Nephron progenitor cell (in vitro differentiated cells): Measurements from ENCODE around the gene RPL18.
"Not testable (repeated sequence)": the region's sequence is repeated elsewhere in the genome, so short reads cannot be mapped to it uniquely, and the experiment has no call there.

ENCODE experiments used
- DNase-seq: peaks from one replicate; pipeline ENCODE4 v3.0.0; 2021
- H3K27ac Mint-ChIP-seq: 2 replicates; pipeline ENCODE4 v1.8.0; 2021; ENCODE audit warnings: mild to moderate bottlenecking, moderate library complexity, mixed read lengths
- H3K27me3 Mint-ChIP-seq: 2 replicates; pipeline ENCODE4 v1.8.0; 2021; ENCODE audit warnings: mild to moderate bottlenecking, low read depth, mixed read lengths; ENCODE audit not compliant: poor library complexity
- H3K36me3 Mint-ChIP-seq: 2 replicates; pipeline ENCODE4 v1.8.0; 2021; ENCODE audit warnings: low read depth, mixed read lengths
- H3K4me1 Mint-ChIP-seq: 2 replicates; pipeline ENCODE4 v1.8.0; 2021; ENCODE audit warnings: mixed read lengths
- H3K4me3 Mint-ChIP-seq: 2 replicates; pipeline ENCODE4 v1.8.0; 2021; ENCODE audit warnings: mild to moderate bottlenecking, moderate library complexity, mixed read lengths
- H3K9me3 Mint-ChIP-seq: 2 replicates; pipeline ENCODE4 v1.8.0; 2021; ENCODE audit warnings: mild to moderate bottlenecking, moderate library complexity, mixed read lengths
- TF ChIP-seq, protein P1 (sequence below): fragments of 200-600 bp; sonication (generic); IDR thresholded peaks from 2 replicates; pipeline ENCODE4 v1.5.0; 2021; ENCODE audit warnings: antibody characterized with exemption

The RPL18 gene

DNA sequence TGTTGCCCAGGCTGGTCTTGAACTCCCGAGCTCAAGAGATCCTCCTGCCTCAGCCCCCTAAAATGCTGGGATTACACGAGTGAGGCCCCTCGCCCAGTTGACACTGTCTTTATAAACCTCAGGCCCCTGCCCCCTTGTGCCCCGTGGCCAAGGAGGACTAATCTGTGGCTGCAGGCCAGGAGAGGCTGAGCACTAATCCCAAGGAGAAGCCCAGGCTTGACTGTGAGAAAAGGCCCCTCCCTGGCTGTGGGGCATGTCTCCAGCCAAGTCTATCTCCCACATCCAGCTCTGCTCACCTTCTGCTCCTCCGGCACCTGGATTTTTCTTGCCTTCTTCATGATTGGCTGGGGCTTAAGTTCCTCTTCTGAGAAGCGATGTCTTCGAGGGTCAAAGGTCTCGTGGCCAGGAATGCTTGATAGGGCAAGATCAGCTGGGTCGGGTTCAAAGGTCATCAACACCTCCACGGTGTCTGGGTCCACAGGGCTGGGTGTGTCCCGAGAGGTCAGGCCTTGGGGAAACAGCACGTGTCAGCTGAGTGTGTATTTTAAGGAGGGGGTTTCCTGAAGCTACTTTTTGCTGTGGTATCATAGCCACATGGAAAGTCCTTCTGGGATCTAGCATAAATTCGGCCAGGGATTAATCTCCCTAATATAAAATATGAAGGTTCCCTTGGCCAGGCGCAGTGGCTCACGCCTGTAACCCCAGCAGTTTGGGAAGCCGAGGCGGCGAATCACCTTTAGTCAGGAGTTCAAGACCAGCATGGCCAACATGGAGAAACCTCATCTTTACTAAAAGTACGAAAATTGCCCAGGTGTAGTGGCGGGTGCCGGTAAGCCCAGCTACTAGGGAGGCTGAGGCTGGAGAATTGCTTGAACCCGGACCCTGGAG lies 14.4 kb upstream of the RPL18 start:
- peaks cover 71% of the 10 kb centered on the region for H3K4me1 Mint-ChIP-seq
- H3K27ac Mint-ChIP-seq = peak overlapping the region; percentile 46
- H3K9me3 Mint-ChIP-seq = no peaks in the 10 kb centered on the region

DNA sequence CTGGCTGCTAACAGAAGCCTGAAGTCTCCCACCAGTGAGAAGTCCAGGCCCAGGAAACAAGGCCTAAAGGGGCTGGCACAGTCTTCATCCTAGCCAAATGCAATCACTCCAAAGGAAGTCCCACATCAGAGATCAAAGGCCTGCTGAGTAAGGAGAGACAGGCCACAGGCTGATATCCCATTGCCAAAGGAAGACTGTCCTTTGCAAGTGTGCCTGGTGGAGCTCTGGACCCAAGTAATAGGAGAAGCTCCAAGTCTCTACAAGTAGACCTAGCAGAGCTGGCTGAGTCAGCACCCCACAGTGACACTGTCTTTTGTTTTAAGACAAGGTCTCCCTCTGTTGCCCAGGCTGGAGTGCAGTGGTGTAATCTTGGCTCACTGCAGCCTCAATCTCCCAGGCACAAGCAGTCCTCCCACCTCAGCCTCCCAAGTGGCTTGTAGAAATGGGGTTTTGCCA lies 13.7 kb upstream of the RPL18 start:
- Mint-ChIP-seq H3K4me1 (peaks cover 68% of the 10 kb centered on the region), H3K27ac (peak overlapping the region; percentile 46), H3K36me3 (no peaks in the 10 kb centered on the region), H3K27me3 (no peaks in the 10 kb centered on the region), H3K9me3 (no peaks in the 10 kb centered on the region), H3K4me3 (peak overlapping the region; percentile 39)
- no peak for DNase-seq
- TF ChIP-seq, protein P1, sequence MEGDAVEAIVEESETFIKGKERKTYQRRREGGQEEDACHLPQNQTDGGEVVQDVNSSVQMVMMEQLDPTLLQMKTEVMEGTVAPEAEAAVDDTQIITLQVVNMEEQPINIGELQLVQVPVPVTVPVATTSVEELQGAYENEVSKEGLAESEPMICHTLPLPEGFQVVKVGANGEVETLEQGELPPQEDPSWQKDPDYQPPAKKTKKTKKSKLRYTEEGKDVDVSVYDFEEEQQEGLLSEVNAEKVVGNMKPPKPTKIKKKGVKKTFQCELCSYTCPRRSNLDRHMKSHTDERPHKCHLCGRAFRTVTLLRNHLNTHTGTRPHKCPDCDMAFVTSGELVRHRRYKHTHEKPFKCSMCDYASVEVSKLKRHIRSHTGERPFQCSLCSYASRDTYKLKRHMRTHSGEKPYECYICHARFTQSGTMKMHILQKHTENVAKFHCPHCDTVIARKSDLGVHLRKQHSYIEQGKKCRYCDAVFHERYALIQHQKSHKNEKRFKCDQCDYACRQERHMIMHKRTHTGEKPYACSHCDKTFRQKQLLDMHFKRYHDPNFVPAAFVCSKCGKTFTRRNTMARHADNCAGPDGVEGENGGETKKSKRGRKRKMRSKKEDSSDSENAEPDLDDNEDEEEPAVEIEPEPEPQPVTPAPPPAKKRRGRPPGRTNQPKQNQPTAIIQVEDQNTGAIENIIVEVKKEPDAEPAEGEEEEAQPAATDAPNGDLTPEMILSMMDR = no peak

More for the DNA sequence above, 14.4 kb upstream of the RPL18 start:
- DNase-seq = no peak
- peak overlapping the region; percentile 76 for H3K4me3 Mint-ChIP-seq
- no peaks in the 10 kb centered on the region for H3K27me3 Mint-ChIP-seq
- peaks cover 2% of the 10 kb centered on the region for H3K36me3 Mint-ChIP-seq
- TF ChIP-seq, protein P1 = no peak

DNA sequence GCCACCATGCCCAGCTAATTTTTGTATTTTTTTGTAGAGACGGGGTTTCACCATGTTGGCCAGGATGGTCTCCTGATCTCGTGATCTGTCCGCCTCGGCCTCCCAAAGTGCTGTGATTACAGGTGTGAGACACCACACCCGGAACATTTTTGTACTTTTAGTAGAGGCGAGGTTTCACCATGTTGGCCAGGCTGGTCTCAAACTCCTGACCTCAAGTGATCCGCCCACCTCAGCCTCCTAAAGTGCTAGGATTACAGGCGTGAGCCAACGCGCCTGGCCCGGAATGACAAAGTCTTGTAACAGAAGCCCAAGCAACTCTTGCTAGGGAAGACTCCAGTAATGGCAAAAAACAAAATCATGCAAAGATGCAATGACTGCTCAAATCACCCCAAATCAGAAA lies 13.3 kb upstream of the RPL18 start:
- not testable (repeated sequence) for H3K9me3 Mint-ChIP-seq, H3K36me3 Mint-ChIP-seq, H3K27me3 Mint-ChIP-seq, DNase-seq
- peak overlapping the region; percentile 46 for H3K27ac Mint-ChIP-seq
- H3K4me3 Mint-ChIP-seq = peak overlapping the region; percentile 39
- H3K4me1 Mint-ChIP-seq = peaks cover 73% of the 10 kb centered on the region

DNA sequence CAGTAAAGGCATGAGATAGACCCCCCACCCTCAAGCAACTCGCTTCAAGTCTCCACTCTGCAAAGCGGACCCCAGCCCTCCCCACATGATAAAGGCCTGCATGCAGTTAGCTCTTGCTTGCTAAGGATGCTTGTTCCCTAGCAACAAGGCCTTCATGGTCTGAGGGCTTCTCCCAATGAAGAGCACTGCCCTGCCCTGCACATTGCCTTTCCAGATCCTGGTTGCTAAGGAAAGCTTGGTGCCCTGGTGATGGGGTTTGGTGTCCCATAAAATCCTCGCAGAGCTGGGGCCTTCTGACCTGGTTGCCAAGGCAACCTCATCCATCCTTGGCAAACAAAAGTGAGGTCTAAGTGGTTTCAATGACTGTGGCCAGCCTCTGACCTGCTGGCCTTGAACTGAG lies 12.2 kb upstream of the RPL18 start:
- peaks cover 76% of the 10 kb centered on the region for H3K4me1 Mint-ChIP-seq
- H3K27me3 Mint-ChIP-seq = no peaks in the 10 kb centered on the region
- TF ChIP-seq, protein P1 = no peak
- H3K36me3 Mint-ChIP-seq = no peaks in the 10 kb centered on the region
- no peak overlapping the region for H3K4me3 Mint-ChIP-seq
- no peaks in the 10 kb centered on the region for H3K9me3 Mint-ChIP-seq
- no peak overlapping the region for H3K27ac Mint-ChIP-seq
- no peak for DNase-seq

DNA sequence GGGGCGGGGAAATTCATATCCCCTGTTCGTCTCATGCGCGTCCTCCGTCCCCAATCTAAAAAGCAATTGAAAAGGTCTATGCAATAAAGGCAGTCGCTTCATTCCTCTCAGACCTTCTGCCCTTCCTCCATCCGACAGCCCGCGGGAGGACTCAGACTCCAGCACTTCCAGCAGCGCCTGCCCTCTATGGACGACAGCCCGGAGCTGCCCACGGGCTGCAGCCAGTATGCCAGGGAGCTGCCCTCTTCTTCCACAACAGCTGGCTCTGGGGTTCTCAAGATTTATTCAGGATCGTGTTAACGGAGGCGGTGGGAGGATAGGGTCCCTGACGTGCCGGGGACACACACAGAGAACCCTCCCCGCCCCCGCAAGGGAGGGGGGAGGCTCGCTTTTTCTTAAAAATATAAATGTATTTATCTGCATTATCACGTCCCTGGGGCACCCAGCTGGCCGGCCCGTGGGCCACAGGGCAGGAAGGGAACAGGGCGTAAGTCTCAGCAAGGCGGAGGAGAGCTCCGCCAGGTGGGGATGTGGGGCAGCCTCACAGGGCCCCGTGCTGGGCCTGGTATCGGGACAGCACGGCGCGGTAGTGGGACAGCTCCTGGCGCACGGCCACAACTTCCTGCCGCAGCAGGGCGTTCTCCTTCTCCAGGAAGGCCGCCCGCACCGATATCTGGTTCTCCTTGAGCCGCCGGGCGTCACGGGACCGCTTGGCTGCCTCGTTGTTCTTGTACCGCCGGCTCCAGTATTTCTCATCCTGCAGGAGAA lies 11.5 kb upstream of the RPL18 start:
- DNase-seq = no peak
- Mint-ChIP-seq H3K4me3 (peak overlapping the region; percentile 38), H3K9me3 (no peaks in the 10 kb centered on the region), H3K27ac (no peak overlapping the region), H3K36me3 (no peaks in the 10 kb centered on the region), H3K4me1 (peaks cover 73% of the 10 kb centered on the region), H3K27me3 (no peaks in the 10 kb centered on the region)
- TF ChIP-seq, protein P1 = no peak

DNA sequence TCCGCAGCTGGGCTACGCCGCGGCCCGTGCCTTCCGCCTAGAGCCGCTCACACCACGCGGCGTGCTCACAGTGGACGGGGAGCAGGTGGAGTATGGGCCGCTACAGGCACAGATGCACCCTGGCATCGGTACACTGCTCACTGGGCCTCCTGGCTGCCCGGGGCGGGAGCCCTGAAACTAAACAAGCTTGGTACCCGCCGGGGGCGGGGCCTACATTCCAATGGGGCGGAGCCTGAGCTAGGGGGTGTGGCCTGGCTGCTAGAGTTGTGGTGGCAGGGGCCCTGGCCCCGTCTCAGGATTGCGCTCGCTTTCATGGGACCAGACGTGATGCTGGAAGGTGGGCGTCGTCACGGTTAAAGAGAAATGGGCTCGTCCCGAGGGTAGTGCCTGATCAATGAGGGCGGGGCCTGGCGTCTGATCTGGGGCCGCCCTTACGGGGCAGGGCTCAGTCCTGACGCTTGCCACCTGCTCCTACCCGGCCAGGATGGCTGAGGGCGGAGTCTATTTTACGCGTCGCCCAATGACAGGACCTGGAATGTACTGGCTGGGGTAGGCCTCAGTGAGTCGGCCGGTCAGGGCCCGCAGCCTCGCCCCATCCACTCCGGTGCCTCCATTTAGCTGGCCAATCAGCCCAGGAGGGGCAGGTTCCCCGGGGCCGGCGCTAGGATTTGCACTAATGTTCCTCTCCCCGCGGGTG lies 10.8 kb upstream of the RPL18 start:
- H3K9me3 Mint-ChIP-seq = no peaks in the 10 kb centered on the region
- no peak overlapping the region for H3K27ac Mint-ChIP-seq
- no peaks in the 10 kb centered on the region for H3K27me3 Mint-ChIP-seq
- TF ChIP-seq, protein P1 = no peak
- peak; percentile 75 for DNase-seq
- peaks cover 76% of the 10 kb centered on the region for H3K4me1 Mint-ChIP-seq
- peak overlapping the region; percentile 38 for H3K4me3 Mint-ChIP-seq
- no peaks in the 10 kb centered on the region for H3K36me3 Mint-ChIP-seq
